Heart left ventricle (tissue), 13 donors: ENCODE measurements around the gene DCN.

Experiments used
- CTCF ChIP-seq, 12 donors: fragments of 200-600 bp; sonication (generic) in 4 of 12; IDR thresholded peaks; one replicate each; pipeline versions ENCODE4 v1.5.0 to v1.8.0; 2018 to 2022; ENCODE audit warnings: antibody characterized with exemption in 12 of 12, mild to moderate bottlenecking in 5 of 12
- POLR2A ChIP-seq, 2 donors: fragments of 450-650 bp; IDR thresholded peaks; one replicate each; pipeline ENCODE4 v1.6.1; 2017; ENCODE audit warnings: antibody characterized with exemption in 2 of 2, mild to moderate bottlenecking in 2 of 2, moderate library complexity in 2 of 2
- donor health status: ischemic (EF 13 %, LVEDD 7.1; RV severe dilation, severe dysfunction).
- donor health status: DM: no; HTN: yes; CAD: no.
- donor health status: DM: no; HTN: no; CAD: no.
- donor health status: ischemic (EF 25% LVEDD 6.9; RV normal size, moderate dysfunction).
- donor health status: ischemic (EF 25% LVEDD 5.7; RV mildly dilated, moderate dysfunction).
- donor health status: ischemic (EF 35%, LVEDD 5.7; RV mildly dilated, moderate dysfunction).
- donor health status: nonischemic (EF 11% LVEDD 7.7; RV severe dilation, severe dysfunction).
- donor health status: DM: yes; HTN: yes; CAD: no.
- donor health status: PGD.
- donor health status: ischemic (EF 29% LVEDD 5.4; RV normal size, mild dysfunction).
- donor health status: nonischemic (EF 23%, LVEDD 6.1; RV moderate dilation, normal function).

DNA sequence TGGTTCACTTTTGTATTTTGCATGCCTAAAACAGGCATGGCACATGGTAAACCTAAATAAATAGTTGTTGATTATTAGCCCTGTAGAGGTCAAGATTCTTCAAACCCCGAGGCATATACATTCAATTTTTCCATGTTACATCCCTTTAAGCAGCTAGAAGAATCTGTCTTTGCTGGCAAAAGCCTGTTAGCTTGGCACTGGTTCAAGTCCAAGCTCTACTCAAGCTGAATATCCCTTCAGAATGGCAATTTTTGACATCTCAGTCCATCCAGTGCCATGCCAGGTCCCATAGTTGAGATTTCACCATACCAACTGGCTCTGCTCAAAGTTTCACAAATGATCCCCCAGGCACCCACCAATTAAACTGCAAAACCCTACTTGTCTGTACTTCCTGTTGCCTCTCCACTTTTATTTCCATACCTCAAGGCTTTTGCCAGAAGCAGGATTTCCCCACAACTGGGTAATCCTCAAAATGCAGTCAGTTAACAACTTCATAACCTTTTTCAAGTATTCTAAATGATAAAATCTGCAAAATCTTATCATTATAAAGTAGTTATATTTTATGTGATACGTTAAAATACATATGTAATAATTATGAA is 9.0 kb upstream of the DCN start:
- no peak for TF ChIP-seq CTCF (IDR thresholded peaks at IDR 0.05)
- no peak for TF ChIP-seq POLR2A (IDR thresholded peaks at IDR 0.05)
